Activated CD8-positive, alpha-beta memory T cell treated with anti-CD3 and anti-CD28 coated beads for 48 hours (primary cell): ENCODE results near the gene CKS2.

Experiments
- DNase-seq, 3 experiments: peaks; one replicate each; pipeline ENCODE4 v3.0.0-alpha.2; 2020; ENCODE audit warnings: low read depth in 2 of 3, low spot score in 2 of 3

Gene CKS2

DNA sequence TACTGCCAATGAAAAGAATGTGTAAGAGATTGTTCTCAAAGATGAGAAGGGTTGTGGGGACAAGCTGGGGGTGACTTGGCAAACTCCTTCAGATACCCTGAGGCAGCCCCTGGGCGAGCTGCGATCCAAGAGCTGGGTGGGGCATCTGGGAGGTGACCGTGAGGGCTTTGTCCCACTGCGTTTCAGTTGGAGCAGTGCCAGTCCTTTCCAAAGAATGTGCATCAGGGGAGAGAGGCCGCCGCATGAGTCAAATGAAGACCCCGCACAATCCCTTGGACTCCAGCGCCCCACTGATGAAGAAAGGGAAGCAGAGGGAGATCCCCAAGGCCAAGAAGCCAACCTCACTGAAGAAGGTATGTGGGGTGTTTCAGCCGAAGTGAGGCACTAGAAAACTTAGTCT, 35.7 kb downstream of the CKS2 start:
- no peak for DNase-seq

- no peak for DNase-seq
Measured at GRCh38 chr9:89347651-89348050, 36.7 kb downstream of the CKS2 start.

- no peak for DNase-seq
Measured at GRCh38 chr9:89349607-89350006, 38.6 kb downstream of the CKS2 start.

- no peak for DNase-seq
Measured at GRCh38 chr9:89350988-89351557, 40.1 kb downstream of the CKS2 start.

GRCh38 chr9:89351584-89352300, 40.7 kb downstream of the CKS2 start:
- DNase-seq = no peak

GRCh38 chr9:89352451-89352850, 41.5 kb downstream of the CKS2 start:
- no peak for DNase-seq

DNA sequence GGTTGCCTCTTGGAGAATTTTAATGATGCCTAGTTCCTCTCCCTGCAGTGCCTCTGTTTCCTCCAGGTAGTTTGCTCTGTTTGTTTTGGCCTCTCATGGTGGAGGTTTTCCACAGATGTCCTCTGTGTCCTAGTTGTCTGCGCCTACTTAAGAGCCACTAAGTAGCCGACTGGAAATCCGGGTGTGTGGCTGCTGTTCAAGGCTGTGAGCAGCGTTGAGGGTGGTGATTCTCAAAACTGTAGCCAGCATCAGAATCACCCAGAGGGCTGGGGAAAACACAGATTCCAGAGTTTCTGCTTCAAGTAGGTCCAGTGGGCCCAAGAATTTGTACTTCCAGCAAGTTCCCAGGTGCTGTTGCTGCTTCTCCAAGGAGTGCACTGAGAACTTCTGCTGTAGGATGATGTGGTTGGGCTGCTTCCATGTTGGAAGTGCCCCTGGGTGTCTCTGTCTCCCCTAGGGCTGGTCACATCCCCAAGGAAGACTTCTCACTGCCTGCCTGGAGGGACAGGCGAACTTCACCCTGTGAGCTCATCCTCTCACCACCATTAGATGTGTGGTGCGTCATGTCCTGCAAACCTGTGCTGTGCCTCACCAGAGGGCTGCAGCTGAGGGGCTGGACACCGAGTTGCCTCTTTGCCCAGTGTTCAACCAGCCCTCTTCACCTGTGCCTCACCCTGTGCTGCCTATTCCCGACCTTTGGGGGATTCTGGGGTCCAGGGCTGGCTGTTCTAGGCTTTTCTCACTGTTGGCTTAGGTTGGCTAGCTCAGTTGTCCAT, 42.1 kb downstream of the CKS2 start:
- no peak for DNase-seq

DNA sequence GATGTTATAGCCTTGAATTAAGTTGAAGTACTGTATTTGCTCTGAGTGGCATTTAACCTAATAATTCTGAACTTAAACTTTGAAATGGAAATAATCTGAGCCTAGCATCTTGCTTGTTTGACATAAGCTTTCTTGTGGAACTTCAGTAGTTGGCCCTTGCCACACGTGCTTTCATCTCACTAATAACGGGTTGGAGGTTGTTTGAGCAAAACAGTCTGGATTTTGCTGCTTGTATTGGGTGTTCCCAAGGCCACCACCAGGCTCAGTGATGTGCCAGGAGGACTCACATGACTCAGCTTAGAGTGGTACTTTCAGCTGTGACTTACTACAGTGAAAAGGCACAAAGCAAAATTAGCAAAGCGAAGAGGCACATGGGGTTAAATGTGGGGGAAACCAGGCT, 43.0 kb downstream of the CKS2 start:
- DNase-seq = no peak

DNA sequence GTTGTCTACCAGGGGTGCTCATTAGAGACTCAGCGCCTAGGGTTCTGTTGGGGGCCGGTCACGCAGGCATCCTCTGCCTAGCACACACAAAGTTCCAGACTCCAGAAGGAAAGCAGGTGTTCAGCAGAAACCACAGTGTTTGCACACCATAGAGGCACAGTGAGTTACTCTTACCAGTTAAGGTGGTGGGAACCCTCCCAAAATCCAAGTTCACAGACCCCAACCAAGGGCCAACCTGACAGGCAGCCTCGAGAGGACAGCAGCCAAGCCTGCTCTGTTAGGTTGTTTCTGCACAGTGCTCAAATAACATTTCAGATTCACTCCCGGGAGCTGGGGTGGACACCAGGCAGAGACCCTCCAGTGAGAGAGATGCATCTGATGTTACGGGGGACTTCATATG, 43.5 kb downstream of the CKS2 start:
- DNase-seq = no peak

DNA sequence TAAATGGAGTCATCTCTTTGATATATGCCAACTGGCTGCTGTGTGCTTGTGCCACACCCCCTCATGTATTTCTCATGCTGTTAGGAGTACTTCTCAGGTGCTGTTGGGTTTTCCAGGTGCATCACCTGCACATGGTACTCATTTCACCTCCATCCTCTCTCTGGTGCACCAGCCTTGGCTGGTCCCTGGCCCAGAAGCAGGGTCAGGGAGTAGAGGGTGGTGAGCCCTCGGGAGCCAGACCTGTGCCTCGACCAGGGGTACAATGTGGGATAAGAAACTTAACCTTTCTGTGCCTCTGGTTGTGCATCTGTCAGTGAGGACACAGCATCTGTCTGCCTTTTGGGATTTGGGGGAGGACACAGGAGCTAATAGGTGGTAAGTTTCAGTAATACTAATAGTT, 45.8 kb downstream of the CKS2 start:
- no peak for DNase-seq

- DNase-seq = no peak
Measured at GRCh38 chr9:89357331-89358197, 46.6 kb downstream of the CKS2 start.

DNA sequence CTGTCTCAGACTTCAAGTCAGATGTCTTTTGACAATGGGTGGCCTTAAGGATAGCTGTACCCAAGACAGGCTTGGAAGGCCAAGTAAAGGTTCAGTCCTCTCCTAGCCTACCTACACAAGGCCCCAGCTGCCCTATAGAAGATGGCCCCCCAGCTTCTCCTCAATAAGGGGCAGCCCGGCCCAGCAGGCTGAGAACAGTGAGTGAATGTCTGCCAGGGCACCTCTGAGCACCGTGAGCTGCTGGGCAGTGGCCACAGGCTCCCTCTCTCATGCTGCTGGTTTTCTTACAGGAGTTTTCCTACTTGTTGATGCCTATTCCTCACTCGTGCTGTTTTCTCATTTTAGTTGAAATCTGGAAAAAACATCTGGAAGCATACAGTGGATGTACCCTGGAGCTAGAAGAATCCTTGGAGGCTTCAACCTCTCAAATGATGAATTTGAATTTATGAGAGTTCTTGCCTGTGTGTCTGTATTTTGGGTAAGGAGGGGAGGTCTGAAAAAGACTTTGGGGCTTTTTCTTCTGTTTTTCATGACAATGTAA, 47.5 kb downstream of the CKS2 start:
- DNase-seq = no peak

DNA sequence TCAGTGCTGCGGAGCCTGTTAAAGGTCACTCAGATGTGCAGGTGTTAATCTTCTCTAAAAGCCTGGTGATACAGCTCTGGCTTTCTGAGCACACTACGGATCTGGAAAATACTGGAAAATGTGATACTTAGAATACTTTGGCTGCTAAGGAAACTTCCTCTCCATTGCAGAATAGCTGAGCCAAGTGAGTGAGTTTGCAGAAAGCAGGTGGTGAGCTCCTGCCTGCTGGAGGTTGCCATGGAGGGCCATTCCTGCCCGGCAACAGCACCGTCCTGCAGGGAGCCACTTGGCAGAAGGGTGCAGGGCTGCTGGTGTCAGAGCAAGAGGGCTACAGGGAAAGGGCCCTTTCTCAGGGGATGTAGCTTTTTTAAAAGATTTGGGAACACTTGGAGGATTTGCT, 48.0 kb downstream of the CKS2 start:
- DNase-seq = no peak

DNA sequence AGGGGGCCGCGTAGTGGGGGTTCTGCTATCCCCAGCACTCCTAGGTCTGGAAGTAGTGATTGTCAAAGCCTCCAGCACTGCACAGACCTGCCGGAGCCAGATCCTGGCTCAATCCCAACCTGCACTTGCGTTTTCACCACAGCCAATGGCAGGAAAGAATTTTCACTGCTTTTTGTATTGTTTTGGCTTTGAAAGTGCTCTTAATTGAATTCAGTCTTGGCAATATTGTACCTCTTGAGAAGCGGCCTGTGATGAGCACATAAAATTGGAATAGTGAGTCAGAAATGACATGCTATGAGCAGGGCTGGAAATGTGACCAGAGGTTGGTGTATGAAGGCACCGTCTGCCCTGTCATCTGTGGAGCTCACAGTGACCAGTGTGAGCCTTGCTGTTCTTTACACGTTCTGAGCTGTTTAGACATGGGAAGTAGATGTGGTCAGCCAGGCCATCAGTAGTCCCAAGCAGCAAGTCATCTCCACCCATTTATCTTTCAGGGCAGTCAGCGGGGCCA, 48.8 kb downstream of the CKS2 start:
- DNase-seq = no peak

DNA sequence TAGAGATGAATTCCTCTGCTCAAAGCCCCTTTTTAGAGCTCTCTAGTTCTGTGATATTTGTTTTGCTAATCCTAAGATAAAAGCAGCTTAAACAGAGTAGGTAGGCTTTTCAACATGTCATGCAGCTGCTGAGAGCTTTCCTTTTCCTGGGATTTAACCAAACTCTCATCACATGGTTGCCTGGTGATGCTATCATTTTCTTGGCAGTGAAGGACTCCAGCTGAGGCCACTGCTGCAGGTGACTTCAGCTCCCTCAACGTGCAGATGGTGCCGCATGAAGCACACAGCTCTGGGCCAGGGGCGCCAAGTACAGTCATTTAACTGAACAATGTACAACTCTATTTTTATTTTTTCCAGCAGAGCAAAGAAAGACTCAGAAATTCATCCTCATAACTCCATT, 49.5 kb downstream of the CKS2 start:
- no peak for DNase-seq

GRCh38 chr9:89361031-89361430, 50.0 kb downstream of the CKS2 start:
- no peak for DNase-seq

DNA sequence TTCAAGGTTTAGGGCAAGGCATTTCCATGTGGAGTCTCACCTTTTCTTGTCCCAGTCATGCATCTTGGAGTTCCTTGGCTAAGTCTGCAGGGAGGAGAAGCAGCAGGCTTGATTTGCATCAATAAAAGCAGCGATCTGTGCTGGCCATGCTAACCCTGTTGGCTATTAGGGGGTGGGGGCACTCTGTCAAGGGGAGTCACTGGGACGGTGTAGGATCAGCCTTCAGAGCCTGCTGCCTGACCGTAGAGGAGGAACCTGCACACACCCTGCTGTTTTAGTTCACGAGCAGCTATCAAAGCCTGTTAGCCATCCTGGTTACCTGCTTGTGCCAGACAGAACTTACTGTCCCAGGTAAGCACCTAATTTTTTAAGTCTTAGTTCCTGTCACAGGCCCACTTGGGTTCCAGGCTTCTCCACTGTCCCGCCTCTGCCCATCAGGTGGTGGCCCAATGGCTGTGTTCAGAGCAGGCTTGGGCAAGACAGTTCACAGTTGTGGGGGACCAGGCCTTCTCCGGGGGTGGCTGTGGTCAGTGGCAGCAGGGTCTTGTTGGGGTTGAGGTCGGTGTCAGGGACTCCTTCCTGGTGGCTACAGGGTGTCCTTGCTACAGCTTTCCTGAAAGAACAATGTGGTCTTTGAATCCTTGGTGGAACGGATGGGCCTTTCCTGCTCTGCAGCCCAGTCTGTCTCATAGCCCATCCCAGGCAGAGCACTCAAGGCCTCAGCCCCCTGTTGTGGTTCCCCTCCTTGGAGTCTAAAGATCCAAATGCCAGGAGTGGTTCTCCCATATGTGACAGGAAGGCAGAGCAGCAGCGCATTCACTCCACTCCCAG, 51.0 kb downstream of the CKS2 start:
- no peak for DNase-seq

DNA sequence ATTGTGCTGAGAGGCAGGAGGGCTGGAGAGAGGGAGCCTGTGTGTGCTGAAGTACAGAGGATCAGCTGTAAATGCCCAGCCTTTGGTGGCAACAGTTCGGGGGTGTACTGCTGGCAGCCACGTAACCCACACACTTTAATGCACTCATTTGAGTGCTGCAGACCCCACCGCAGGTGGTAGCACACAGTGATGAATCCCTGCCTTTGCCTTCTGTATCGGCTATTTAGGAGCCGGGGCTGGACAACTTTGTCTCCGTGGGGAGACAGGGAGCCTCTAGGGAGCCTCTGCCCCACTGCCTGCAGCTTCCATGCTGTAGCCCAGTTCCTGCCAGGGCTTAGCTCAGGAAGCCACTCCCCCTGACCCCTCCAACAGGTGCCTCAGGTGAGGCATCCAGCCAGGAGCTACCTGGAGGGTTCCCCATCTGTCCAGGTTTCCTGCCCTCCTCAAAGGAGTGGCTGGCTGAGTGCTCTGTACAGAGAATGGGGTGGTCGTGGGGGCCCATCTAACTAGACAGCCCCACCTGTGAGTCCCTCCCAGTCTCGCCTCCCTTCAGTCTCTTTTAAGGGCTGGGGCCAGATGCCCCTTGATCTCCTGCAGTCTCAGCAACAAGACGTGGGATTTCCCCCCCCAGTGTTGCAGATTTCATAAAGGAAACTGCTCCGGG, 51.8 kb downstream of the CKS2 start:
- DNase-seq = no peak

GRCh38 chr9:89363311-89363670, 52.3 kb downstream of the CKS2 start:
- DNase-seq = no peak
